GM19467 (cell line): Measurements from ENCODE around the gene HPDL.
"Not testable (repeated sequence)": the region's sequence is repeated elsewhere in the genome, so short reads cannot be mapped to it uniquely, and the experiment has no call there.

Source experiments
- ATAC-seq: cut with Tn5 transposase; IDR thresholded peaks from one replicate; pipeline ENCODE4 v1.9.1; 2021; ENCODE audit warnings: mild to moderate bottlenecking, moderate library complexity; ENCODE audit not compliant: unreplicated experiment

Gene HPDL

GRCh38 chr1:45326627-45327623 lies at the start of gene HPDL:
Gene HPDL, plus strand, starts transcription at chr1:45326895. Its CDS starts 254 bp downstream, at chr1:45327149.
- peak; percentile 57 for ATAC-seq

GRCh38 chr1:45282351-45282750 lies 44.3 kb upstream of the HPDL start:
- no peak for ATAC-seq

GRCh38 chr1:45284858-45285257 lies 41.8 kb upstream of the HPDL start:
- ATAC-seq: not testable (repeated sequence)

- not testable (repeated sequence) for ATAC-seq
Observed at GRCh38 chr1:45286521-45286920, 40.2 kb upstream of the HPDL start.

- not testable (repeated sequence) for ATAC-seq
Observed at GRCh38 chr1:45291002-45291401, 35.7 kb upstream of the HPDL start.

GRCh38 chr1:45291716-45292115 lies 35.0 kb upstream of the HPDL start:
- no peak for ATAC-seq

- ATAC-seq: no peak
Observed at GRCh38 chr1:45297666-45298356, 28.9 kb upstream of the HPDL start.

GRCh38 chr1:45299296-45299695 lies 27.4 kb upstream of the HPDL start:
- ATAC-seq: no peak

- no peak for ATAC-seq
Observed at GRCh38 chr1:45299981-45300668, 26.6 kb upstream of the HPDL start.

- no peak for ATAC-seq
Observed at GRCh38 chr1:45300669-45300997, 26.1 kb upstream of the HPDL start.

GRCh38 chr1:45302505-45303150 lies 24.1 kb upstream of the HPDL start:
- ATAC-seq: no peak

GRCh38 chr1:45303520-45304310 lies 23.0 kb upstream of the HPDL start:
- peak; percentile 63 for ATAC-seq

- no peak for ATAC-seq
Observed at GRCh38 chr1:45304311-45305081, 22.2 kb upstream of the HPDL start.

- ATAC-seq: no peak
Observed at GRCh38 chr1:45305231-45305630, 21.5 kb upstream of the HPDL start.

- no peak for ATAC-seq
Observed at GRCh38 chr1:45306319-45306718, 20.4 kb upstream of the HPDL start.

GRCh38 chr1:45306905-45307304 lies 19.8 kb upstream of the HPDL start:
- ATAC-seq: no peak

GRCh38 chr1:45314266-45314665 lies 12.4 kb upstream of the HPDL start:
- no peak for ATAC-seq

- ATAC-seq: no peak
Observed at GRCh38 chr1:45317166-45317565, 9.5 kb upstream of the HPDL start.

GRCh38 chr1:45319761-45320160 lies 6.9 kb upstream of the HPDL start:
- ATAC-seq: no peak
